Fibroblast of lung (primary cell): Measurements from ENCODE around the gene DICER1. TPM values are rescaled to one million over a fixed set of nuclear protein-coding genes. Genes with fewer than 3 reads are reported as not detected.

ENCODE experiments used
- DNase-seq, 2 donors: peaks; one replicate each; pipeline versions ENCODE4 v3.0.0 to v3.0.0-alpha.2; 2010; ENCODE audit warnings: low read depth in 2 of 2
- H2AFZ ChIP-seq: 2 replicates; pipeline ENCODE4 v1.5.1; 2012; ENCODE audit warnings: low read length, control low read depth, inconsistent platforms
- H3K27ac ChIP-seq: 2 replicates; pipeline ENCODE4 v1.5.1; 2011; ENCODE audit warnings: low read length, control low read depth; ENCODE audit not compliant: insufficient read depth
- H3K27me3 ChIP-seq: 2 replicates; pipeline ENCODE4 v1.5.1; 2011; ENCODE audit warnings: mild to moderate bottlenecking, low read length; ENCODE audit not compliant: control insufficient read depth, insufficient read depth
- H3K36me3 ChIP-seq: 2 replicates; pipeline ENCODE4 v1.5.1; 2011; ENCODE audit warnings: low read length; ENCODE audit not compliant: control insufficient read depth, insufficient read depth
- H3K4me1 ChIP-seq: 2 replicates; pipeline ENCODE4 v1.5.1; 2011; ENCODE audit warnings: low read length; ENCODE audit not compliant: control insufficient read depth, insufficient read depth; ENCODE audit errors: extremely low read depth
- H3K4me2 ChIP-seq: 2 replicates; pipeline ENCODE4 v1.5.1; 2011; ENCODE audit warnings: low read length, control low read depth; ENCODE audit not compliant: insufficient read depth; ENCODE audit errors: extremely low read depth
- H3K4me3 ChIP-seq, 4 experiments: fragments of 200-600 bp in 1 of 4; sonication (generic) in 1 of 4; replicated peaks in 1 of 4; 2 replicates each; pipeline ENCODE4 v1.5.1; 2011 to 2016; ENCODE audit warnings: low read length in 4 of 4, low read depth in 3 of 4, mild to moderate bottlenecking in 3 of 4, control low read depth in 2 of 4, inconsistent platforms in 1 of 4, mixed read lengths in 1 of 4; ENCODE audit not compliant: insufficient read depth in 1 of 4; ENCODE audit errors: control extremely low read depth in 1 of 4
- H3K79me2 ChIP-seq: 2 replicates; pipeline ENCODE4 v1.5.1; 2012; ENCODE audit warnings: mild to moderate bottlenecking, low read length, inconsistent platforms; ENCODE audit not compliant: control insufficient read depth, insufficient read depth
- H3K9ac ChIP-seq: 2 replicates; pipeline ENCODE4 v1.5.1; 2011; ENCODE audit warnings: mild to moderate bottlenecking, low read length, control low read depth; ENCODE audit not compliant: insufficient read depth
- H3K9me3 ChIP-seq: 2 replicates; pipeline ENCODE4 v1.5.1; 2012; ENCODE audit warnings: low read depth, low read length; ENCODE audit not compliant: control insufficient read depth, insufficient read depth
- H4K20me1 ChIP-seq: 2 replicates; pipeline ENCODE4 v1.5.1; 2011; ENCODE audit warnings: low read length; ENCODE audit not compliant: control insufficient read depth, insufficient read depth; ENCODE audit errors: extremely low read depth
- EZH2 ChIP-seq: IDR thresholded peaks from 2 replicates; pipeline ENCODE4 v1.5.1; 2012; ENCODE audit warnings: low read length, control low read depth, mild to moderate bottlenecking; ENCODE audit errors: missing control alignments
- polyA plus RNA-seq, 2 donors: library from polyadenylated mRNA; depleted of rRNA in 1 of 2; stranded (reverse) in 1 of 2; unstranded in 1 of 2; fragments of >200 nt; gene quantifications; 2 replicates each; pipeline ENCODE4 v1.2.1, GENCODE V29; 2011 to 2012; ENCODE audit warnings: missing spikeins in 1 of 2
- total RNA-seq: library from RNA; depleted of rRNA; stranded (reverse); fragments of >200 nt; gene quantifications from 2 replicates; pipeline ENCODE4 v1.2.1, GENCODE V29; 2014
- TF ChIP-seq, protein P1 (sequence below), 2 donors: IDR thresholded peaks in 1 of 2; conservative IDR thresholded peaks in 1 of 2; 1 replicate in 1 of 2; 2 replicates in 1 of 2; pipeline ENCODE4 v1.5.1; 2011 to 2012; ENCODE audit warnings: low read length in 2 of 2, control low read depth in 1 of 2, inconsistent platforms in 1 of 2, low read depth in 1 of 2, mild to moderate bottlenecking in 1 of 2

DICER1 gene
- total and polyA plus RNA-seq, 2 donors (not counting 1 experiment from before 2014, with no cell fraction given) = 20.3 to 28.7 TPM

DNA sequence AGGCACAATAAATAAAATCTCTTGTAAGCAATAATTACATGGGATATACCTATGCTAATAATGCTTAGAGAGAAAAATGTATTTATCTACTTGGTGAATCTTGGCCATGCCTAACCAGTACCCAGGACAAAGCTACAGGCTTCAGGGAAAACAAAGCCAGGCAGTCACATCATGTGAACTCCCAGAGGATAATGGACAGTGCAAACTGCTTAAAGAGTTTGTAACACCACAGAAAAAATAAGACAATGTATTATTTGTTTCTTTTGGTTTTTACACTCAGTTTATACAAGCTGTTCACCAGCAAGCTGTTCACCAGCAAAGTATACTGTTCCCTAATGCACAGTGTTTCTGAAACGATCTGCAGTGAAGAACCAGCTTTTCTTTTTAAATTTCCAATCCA, 38.0 kb downstream of the DICER1 start:
- H3K27me3 ChIP-seq = no peaks in the 10 kb centered on the region
- H3K4me2 ChIP-seq = no peak overlapping the region
- no peak overlapping the region for H3K4me3 ChIP-seq
- no peaks in the 10 kb centered on the region for H3K79me2 ChIP-seq
- H4K20me1 ChIP-seq = no peaks in the 10 kb centered on the region
- no peak overlapping the region for H3K9ac ChIP-seq
- no peaks in the 10 kb centered on the region for H3K9me3 ChIP-seq
- H3K27ac ChIP-seq = no peak overlapping the region
- no peak overlapping the region for H2AFZ ChIP-seq
- no peaks in the 10 kb centered on the region for H3K4me1 ChIP-seq
- peaks cover 5% of the 10 kb centered on the region for H3K36me3 ChIP-seq
- DNase-seq = no peak
- TF ChIP-seq, protein P1, sequence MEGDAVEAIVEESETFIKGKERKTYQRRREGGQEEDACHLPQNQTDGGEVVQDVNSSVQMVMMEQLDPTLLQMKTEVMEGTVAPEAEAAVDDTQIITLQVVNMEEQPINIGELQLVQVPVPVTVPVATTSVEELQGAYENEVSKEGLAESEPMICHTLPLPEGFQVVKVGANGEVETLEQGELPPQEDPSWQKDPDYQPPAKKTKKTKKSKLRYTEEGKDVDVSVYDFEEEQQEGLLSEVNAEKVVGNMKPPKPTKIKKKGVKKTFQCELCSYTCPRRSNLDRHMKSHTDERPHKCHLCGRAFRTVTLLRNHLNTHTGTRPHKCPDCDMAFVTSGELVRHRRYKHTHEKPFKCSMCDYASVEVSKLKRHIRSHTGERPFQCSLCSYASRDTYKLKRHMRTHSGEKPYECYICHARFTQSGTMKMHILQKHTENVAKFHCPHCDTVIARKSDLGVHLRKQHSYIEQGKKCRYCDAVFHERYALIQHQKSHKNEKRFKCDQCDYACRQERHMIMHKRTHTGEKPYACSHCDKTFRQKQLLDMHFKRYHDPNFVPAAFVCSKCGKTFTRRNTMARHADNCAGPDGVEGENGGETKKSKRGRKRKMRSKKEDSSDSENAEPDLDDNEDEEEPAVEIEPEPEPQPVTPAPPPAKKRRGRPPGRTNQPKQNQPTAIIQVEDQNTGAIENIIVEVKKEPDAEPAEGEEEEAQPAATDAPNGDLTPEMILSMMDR (conservative IDR thresholded peaks at IDR 0.05 in 1 of 2, IDR thresholded peaks at IDR 0.05 in 1 of 2; ENCODE audit: low read depth in 1 of 2, low read length in 2 of 2) = no peak
- no peak for TF ChIP-seq EZH2

DNA sequence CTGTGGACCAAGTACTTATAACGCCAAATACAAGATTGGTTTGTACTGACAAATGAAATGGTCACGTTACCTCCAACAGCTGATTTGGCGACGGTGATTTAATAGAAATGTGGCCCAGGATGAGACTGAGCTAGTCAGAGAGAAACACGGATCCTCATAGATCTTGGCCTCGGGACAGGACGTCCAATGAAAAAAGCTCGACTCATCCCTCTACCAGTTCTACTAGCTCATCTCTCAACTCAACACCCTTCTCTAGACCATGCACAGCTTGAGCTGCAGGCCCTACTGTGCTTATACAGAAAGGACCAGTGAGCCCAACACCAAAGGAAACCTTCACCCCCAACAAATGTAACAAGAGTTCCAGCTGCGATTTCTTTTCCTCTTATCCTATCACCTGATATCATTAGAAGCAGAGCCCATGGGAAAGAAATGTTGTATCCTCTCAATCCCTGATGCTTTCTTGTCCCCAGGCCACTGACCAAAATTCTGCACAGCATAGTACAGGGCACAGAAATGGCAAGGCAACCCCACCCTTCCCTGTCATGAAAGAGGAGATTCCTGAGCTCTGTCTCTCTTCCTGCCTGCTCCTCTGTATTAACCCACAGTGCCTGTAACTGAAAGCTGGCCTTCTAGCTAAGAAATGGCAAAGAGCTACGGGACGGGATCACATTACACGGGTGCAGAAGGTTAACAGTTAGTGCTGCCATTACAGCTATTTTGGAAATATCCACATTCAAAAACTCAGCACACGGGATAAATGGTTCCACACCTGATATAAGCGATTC, 39.2 kb downstream of the DICER1 start:
- DNase-seq = no peak
- peaks cover 2% of the 10 kb centered on the region for H3K36me3 ChIP-seq
- H3K27me3 ChIP-seq = no peaks in the 10 kb centered on the region
- H3K4me3 ChIP-seq = no peak overlapping the region
- H3K9me3 ChIP-seq = no peaks in the 10 kb centered on the region
- no peaks in the 10 kb centered on the region for H3K4me1 ChIP-seq
- H3K4me2 ChIP-seq = no peak overlapping the region
- H4K20me1 ChIP-seq = no peaks in the 10 kb centered on the region
- TF ChIP-seq, protein P1 (conservative IDR thresholded peaks at IDR 0.05 in 1 of 2, IDR thresholded peaks at IDR 0.05 in 1 of 2; ENCODE audit: low read depth in 1 of 2, low read length in 2 of 2) = no peak
- no peak for TF ChIP-seq EZH2
- no peaks in the 10 kb centered on the region for H3K79me2 ChIP-seq
- no peak overlapping the region for H3K27ac ChIP-seq
- no peak overlapping the region for H3K9ac ChIP-seq
- no peak overlapping the region for H2AFZ ChIP-seq

DNA sequence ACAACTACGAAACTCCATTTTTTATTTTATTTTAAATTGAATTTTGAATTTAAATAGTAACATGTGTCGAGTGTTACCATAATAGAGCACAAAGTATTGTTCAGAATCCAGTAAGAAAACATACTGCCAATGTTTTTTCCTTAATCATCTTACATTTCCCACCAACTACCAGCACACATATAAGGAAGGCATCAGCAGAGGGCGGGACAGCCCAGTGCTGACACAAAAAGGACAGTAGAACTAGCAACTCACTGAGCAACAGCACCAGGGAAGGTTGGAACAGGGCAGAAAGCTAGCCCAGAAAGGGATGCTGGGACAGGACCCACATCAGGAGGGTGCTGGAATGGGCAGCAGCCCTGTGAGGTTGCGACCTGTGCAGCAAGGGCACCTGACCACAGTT, 43.9 kb downstream of the DICER1 start:
- Histone ChIP-seq H3K36me3 (peaks cover 5% of the 10 kb centered on the region), H3K27ac (no peak overlapping the region), H2AFZ (no peak overlapping the region), H3K79me2 (no peaks in the 10 kb centered on the region), H3K9me3 (no peaks in the 10 kb centered on the region), H3K27me3 (no peaks in the 10 kb centered on the region), H4K20me1 (peaks cover 1% of the 10 kb centered on the region), H3K4me2 (no peak overlapping the region), H3K4me1 (no peaks in the 10 kb centered on the region), H3K9ac (no peak overlapping the region), H3K4me3 (no peak overlapping the region)
- DNase-seq = no peak
- TF ChIP-seq EZH2 = no peak
- TF ChIP-seq, protein P1 (conservative IDR thresholded peaks at IDR 0.05 in 1 of 2, IDR thresholded peaks at IDR 0.05 in 1 of 2; ENCODE audit: low read depth in 1 of 2, low read length in 2 of 2) = no peak
